ENCODE data around the gene ELAC1.

DNA sequence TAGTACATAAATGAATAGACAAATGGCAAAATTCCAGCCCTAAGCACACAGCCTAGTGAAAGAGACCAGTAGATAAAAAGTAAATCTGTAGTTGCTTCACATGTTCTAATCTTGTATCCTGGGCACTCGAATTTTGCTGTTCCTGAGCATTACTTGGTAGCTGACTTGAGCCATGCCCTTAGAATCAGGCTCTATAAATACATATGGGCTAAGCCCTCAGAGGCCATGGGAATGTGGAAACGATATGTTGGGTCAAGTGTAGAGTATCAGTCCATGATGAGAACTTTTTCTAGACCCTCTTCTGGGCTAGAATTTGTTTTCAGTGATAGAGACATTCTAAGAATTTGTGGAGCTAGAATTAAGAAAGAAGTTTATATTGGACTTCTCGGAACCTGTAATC is 21.9 kb downstream of the ELAC1 start:
- TF ChIP-seq EZH2phosphoT487 (IDR thresholded peaks at IDR 0.05; ENCODE audit: insufficient read depth, low read depth): no peak
- no peak for TF ChIP-seq EZH2 (IDR thresholded peaks at IDR 0.05; ENCODE audit: insufficient read depth, poor library complexity, severe bottlenecking)
